HepG2 (cell line): ENCODE measurements around the gene P3H3. TPM values are rescaled to one million over a fixed set of nuclear protein-coding genes. Genes with fewer than 3 reads are reported as not detected.

Source experiments
- E2F1 ChIP-seq: sonication (generic); formaldehyde crosslinking; IDR thresholded peaks from 2 replicates; pipeline ENCODE4 v1.5.0; 2020; ENCODE audit warnings: missing genetic modification reagents
- KDM3A ChIP-seq: IDR thresholded peaks from 2 replicates; pipeline ENCODE4 v1.6.1; 2018; ENCODE audit warnings: low read depth, missing compliant biosample characterization
- KDM4B ChIP-seq: sonication (generic); formaldehyde crosslinking; IDR thresholded peaks from 2 replicates; pipeline ENCODE4 v1.4.0; 2020; ENCODE audit warnings: missing genetic modification reagents
- ZBTB4 ChIP-seq: sonication (generic); formaldehyde crosslinking; IDR thresholded peaks from 2 replicates; pipeline ENCODE4 v1.4.0; 2020; ENCODE audit warnings: missing genetic modification reagents, mild to moderate bottlenecking, borderline replicate concordance
- ZBTB46 ChIP-seq: sonication (generic); formaldehyde crosslinking; IDR thresholded peaks from 2 replicates; pipeline ENCODE4 v1.4.0; 2020; ENCODE audit warnings: mild to moderate bottlenecking, missing genetic modification reagents, borderline replicate concordance
- ZFP91 ChIP-seq: sonication (generic); formaldehyde crosslinking; IDR thresholded peaks from 2 replicates; pipeline ENCODE4 v1.9.0; 2022; ENCODE audit warnings: missing genetic modification reagents, mild to moderate bottlenecking, borderline replicate concordance
- ZNF558 ChIP-seq: sonication (generic); formaldehyde crosslinking; IDR thresholded peaks from 2 replicates; pipeline ENCODE4 v1.9.0; 2022; ENCODE audit warnings: mild to moderate bottlenecking, missing genetic modification reagents, borderline replicate concordance
- ZNF775 ChIP-seq: sonication (generic); formaldehyde crosslinking; IDR thresholded peaks from 2 replicates; pipeline ENCODE4 v1.4.0; 2020; ENCODE audit warnings: missing genetic modification reagents, mild to moderate bottlenecking, moderate library complexity, borderline replicate concordance
- ZSCAN20 ChIP-seq: sonication (generic); formaldehyde crosslinking; IDR thresholded peaks from 2 replicates; pipeline ENCODE4 v1.4.0; 2020; ENCODE audit warnings: missing genetic modification reagents, mild to moderate bottlenecking, borderline replicate concordance
- polyA plus RNA-seq, 8 experiments: library from polyadenylated mRNA; depleted of rRNA in 3 of 8; stranded (reverse) in 7 of 8; unstranded in 1 of 8; fragments of >200 nt; fragmentation: Illumina TruSeq in 4 of 8; extraction: Trizol in 4 of 8; gene quantifications; 2 replicates each; pipeline versions ENCODE4 v1.2.1 to v1.2.3, GENCODE V29; 2011 to 2016; ENCODE audit warnings: low read depth in 4 of 8, missing spikeins in 1 of 8, mixed read lengths in 1 of 8; ENCODE audit not compliant: insufficient read depth in 1 of 8
- total RNA-seq, 5 experiments: library from RNA; depleted of rRNA; stranded (reverse); fragments of >200 nt; fragmentation: Illumina TruSeq; extraction: Trizol; gene quantifications; 2 replicates each; pipeline ENCODE4 v1.2.3, GENCODE V29; 2016; ENCODE audit warnings: low read depth in 1 of 5
- TF ChIP-seq, protein P1 (sequence below): sonication (generic); formaldehyde crosslinking; IDR thresholded peaks from 2 replicates; pipeline ENCODE4 v1.5.1; 2020; ENCODE audit warnings: missing genetic modification reagents, mild to moderate bottlenecking, borderline replicate concordance
- TF ChIP-seq, protein P2 (sequence below): sonication (generic); formaldehyde crosslinking; IDR thresholded peaks from 2 replicates; pipeline ENCODE4 v1.4.0; 2020; ENCODE audit warnings: missing genetic modification reagents, borderline replicate concordance
- TF ChIP-seq, protein P3 (sequence below): IDR thresholded peaks from 2 replicates; pipeline ENCODE4 v1.6.1; 2016; ENCODE audit warnings: low read depth, borderline replicate concordance

The P3H3 gene
- total and polyA plus RNA-seq, 2 of the 13 experiments (the other 11 are each of a cell fraction or from before 2014, with no cell fraction given), result 20.1 to 20.5 TPM

DNA sequence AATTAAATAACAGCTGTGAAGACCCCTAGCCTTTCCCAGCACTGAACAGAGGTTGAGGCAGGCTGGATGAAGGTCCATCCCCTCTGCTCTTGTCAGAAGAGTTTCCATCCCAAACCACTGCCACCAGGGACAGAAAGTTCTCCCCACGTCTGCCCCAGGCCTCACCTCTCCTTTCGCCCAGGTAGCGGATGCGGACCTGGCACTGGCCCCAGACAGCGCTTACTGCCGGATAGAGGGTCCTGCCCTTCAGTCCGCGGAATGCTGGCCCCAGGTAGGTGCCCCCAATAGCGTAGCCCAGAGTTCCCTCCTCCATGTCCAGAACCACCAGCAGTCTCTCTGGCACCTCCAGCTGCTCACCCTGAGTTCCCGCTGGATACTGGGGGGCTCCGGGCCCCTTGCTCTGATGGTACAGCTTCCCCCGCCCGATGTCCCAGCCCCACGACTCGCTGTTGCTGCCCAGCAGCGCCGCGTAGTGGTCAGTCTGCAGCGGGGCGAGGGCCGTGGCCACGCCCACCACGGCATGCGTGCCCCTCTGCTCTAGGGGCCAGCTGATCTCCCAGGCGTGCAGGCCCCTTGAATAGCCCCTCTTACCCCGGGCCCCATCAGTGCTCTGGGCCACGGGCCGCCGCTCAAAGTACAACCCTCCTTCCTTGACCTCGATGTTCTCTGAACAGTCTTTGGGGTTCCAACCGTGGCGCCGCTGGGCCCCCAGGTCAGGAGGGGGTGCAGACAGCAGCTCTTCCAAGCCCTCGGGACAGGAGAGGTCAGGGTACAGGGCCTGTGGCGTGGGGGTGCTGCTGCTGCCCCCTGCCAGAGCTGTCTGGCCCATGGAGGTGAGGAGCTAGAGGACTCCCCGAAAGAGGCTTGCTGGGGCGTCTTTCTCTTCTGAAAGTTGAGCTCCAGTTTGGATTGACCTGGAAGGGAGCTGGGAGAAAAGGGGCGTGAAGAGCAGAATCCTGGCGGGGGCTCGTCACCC, 44.2 kb downstream of the P3H3 start (continued):
- TF ChIP-seq, protein P1, sequence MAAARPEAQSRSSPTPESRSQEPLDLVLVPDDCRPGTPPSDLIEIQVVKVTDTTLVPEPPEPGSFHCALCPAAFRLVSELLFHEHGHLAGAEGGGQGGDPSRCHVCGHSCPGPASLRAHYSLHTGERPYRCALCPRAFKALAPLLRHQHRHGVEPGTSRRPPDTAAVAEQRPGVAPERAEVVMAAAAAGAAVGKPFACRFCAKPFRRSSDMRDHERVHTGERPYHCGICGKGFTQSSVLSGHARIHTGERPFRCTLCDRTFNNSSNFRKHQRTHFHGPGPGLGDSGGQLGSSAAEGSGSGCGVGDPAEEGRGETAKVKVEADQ (CRISPR knock-in tag), result no peak
- TF ChIP-seq E2F1 (CRISPR knock-in tag) (no peak), ZBTB4 (no peak), ZBTB46 (CRISPR knock-in tag) (0 out of 2 replicates have a peak, but pooled peaks have one; percentile 27), ZNF558 (CRISPR knock-in tag) (peak; percentile 22; the same call in 1 of the 2 replicates), ZNF775 (0 out of 2 replicates have a peak, but pooled peaks have one; percentile 71), ZFP91 (CRISPR knock-in tag) (peak; percentile 56), ZSCAN20 (CRISPR knock-in tag) (no peak), KDM3A (CRISPR knock-in tag) (0 out of 2 replicates have a peak, but pooled peaks have one; percentile 18), KDM4B (CRISPR knock-in tag) (peak; percentile 77; the same call in 1 of the 2 replicates)
- TF ChIP-seq, protein P2, sequence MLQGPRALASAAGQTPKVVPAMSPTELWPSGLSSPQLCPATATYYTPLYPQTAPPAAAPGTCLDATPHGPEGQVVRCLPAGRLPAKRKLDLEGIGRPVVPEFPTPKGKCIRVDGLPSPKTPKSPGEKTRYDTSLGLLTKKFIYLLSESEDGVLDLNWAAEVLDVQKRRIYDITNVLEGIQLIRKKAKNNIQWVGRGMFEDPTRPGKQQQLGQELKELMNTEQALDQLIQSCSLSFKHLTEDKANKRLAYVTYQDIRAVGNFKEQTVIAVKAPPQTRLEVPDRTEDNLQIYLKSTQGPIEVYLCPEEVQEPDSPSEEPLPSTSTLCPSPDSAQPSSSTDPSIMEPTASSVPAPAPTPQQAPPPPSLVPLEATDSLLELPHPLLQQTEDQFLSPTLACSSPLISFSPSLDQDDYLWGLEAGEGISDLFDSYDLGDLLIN (CRISPR knock-in tag), result 0 out of 2 replicates have a peak, but pooled peaks have one; percentile 51
- TF ChIP-seq, protein P3, sequence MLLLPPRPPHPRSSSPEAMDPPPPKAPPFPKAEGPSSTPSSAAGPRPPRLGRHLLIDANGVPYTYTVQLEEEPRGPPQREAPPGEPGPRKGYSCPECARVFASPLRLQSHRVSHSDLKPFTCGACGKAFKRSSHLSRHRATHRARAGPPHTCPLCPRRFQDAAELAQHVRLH, result no peak
